BJ (cell line): ENCODE measurements around the gene LRRC51. TPM values are rescaled to one million over a fixed set of nuclear protein-coding genes. Genes with fewer than 3 reads are reported as not detected.
A peak's percentile ranks its signal among the peaks of the same experiment; 100 is the strongest.

Experiments used
- CTCF ChIA-PET: fragments of 350-600 bp; formaldehyde crosslinking; extraction: SDS; loops from one replicate; lab custom pipeline; 2021; ENCODE audit warnings: antibody characterized with exemption, inconsistent platforms; lab: Yijun Ruan, JAX
- POLR2A ChIA-PET: fragments of 300-600 bp; sonication (Branson Sonifier 250); formaldehyde crosslinking; extraction: SDS; loops from one replicate; lab custom pipeline; 2021; ENCODE audit warnings: antibody characterized with exemption; lab: Charles Lee
- DNase-seq: peaks from one replicate; pipeline ENCODE4 v3.0.0-alpha.2; 2011; ENCODE audit warnings: low read depth
- H3K27me3 ChIP-seq: 2 replicates; pipeline ENCODE4 v1.6.0; 2011; ENCODE audit warnings: low read length; ENCODE audit not compliant: control insufficient read depth, insufficient read depth
- H3K36me3 ChIP-seq: 2 replicates; pipeline ENCODE4 v1.5.1; 2011; ENCODE audit warnings: low read length; ENCODE audit not compliant: control insufficient read depth, insufficient read depth
- H3K4me3 ChIP-seq: 2 replicates; pipeline ENCODE4 v1.5.1; 2011; ENCODE audit warnings: low read depth, mild to moderate bottlenecking, control low read depth, low read length
- polyA plus RNA-seq: library from polyadenylated mRNA; depleted of rRNA; stranded (reverse); fragments of >200 nt; gene quantifications from 2 replicates; pipeline ENCODE4 v1.2.3, GENCODE V29; 2011
- TF ChIP-seq, protein P1 (sequence below): IDR thresholded peaks from 2 replicates; pipeline ENCODE4 v1.5.1; 2011; ENCODE audit warnings: low read depth, mild to moderate bottlenecking, control low read depth, inconsistent platforms, low read length, moderate library complexity; ENCODE audit not compliant: insufficient read depth

The LRRC51 gene
- polyA plus RNA-seq, 1 experiment: 9.8 TPM

DNA sequence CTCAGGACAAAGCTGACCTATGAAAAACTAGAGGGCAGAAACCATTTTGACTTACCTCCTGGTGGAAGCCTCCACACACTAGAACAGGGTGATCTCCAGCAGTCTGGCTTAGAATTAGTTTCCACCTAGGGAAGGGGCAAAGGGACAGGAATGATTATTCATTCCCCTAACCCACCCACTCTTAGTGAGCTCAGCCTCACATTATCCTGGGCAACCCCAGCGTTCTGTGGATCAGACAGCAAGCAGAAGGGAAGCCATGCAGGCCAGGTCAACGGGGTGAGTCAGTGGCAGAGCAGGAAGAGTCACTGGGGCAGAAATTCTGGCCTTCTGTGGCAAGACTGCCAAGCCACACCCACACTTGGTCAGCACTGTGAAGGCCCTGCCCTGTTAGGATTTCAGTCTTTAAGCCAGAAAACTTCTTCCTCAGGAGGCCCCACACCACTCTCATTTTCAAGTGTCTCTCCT is 10.8 kb upstream of the LRRC51 start:
- DNase-seq: peak; percentile 67
- CTCF ChIA-PET: interaction anchor here (1.0 to 2.6 kb wide), 2 partner anchors 30 to 44 kb away, joined by 3 to 10 read pairs; no protein-coding TSS in a partner anchor
- Histone ChIP-seq H3K27me3 (no peaks in the 10 kb centered on the region), H3K4me3 (no peak overlapping the region), H3K36me3 (no peaks in the 10 kb centered on the region)
- POLR2A ChIA-PET: interaction anchor here (0.7 to 1.2 kb wide), 2 partner anchors 14 to 1835 kb away, joined by 3 read pairs; no protein-coding TSS in a partner anchor
- TF ChIP-seq, protein P1, sequence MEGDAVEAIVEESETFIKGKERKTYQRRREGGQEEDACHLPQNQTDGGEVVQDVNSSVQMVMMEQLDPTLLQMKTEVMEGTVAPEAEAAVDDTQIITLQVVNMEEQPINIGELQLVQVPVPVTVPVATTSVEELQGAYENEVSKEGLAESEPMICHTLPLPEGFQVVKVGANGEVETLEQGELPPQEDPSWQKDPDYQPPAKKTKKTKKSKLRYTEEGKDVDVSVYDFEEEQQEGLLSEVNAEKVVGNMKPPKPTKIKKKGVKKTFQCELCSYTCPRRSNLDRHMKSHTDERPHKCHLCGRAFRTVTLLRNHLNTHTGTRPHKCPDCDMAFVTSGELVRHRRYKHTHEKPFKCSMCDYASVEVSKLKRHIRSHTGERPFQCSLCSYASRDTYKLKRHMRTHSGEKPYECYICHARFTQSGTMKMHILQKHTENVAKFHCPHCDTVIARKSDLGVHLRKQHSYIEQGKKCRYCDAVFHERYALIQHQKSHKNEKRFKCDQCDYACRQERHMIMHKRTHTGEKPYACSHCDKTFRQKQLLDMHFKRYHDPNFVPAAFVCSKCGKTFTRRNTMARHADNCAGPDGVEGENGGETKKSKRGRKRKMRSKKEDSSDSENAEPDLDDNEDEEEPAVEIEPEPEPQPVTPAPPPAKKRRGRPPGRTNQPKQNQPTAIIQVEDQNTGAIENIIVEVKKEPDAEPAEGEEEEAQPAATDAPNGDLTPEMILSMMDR: no peak

DNA sequence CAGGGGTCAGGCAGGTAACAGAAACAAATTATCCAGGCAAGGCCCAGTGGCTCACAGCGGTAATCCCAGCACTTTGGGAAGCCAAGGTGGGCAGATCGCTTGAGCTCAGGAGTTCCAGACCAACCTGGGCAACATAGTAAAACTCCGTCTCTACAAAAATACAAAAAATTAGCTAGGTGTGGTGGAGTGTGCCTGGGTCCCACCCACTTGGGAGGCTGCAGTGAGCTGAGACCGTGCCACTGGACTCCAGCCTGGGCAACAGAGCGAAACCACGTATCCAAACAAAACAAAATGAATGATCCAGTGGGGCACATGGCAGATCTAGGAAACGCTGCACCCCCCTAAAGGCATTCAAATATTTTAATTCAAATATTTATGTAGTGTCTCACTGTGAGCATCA is 10.2 kb upstream of the LRRC51 start:
- no peak for DNase-seq
- H3K36me3 ChIP-seq: no peaks in the 10 kb centered on the region
- no peak overlapping the region for H3K4me3 ChIP-seq
- TF ChIP-seq, protein P1: no peak
- ChIA-PET POLR2A (no interaction called here), CTCF (interaction anchor here (1.0 to 2.6 kb wide), 3 partner anchors 31 to 74 kb away, joined by 3 to 10 read pairs (median 4); no protein-coding TSS in a partner anchor)
- no peaks in the 10 kb centered on the region for H3K27me3 ChIP-seq

DNA sequence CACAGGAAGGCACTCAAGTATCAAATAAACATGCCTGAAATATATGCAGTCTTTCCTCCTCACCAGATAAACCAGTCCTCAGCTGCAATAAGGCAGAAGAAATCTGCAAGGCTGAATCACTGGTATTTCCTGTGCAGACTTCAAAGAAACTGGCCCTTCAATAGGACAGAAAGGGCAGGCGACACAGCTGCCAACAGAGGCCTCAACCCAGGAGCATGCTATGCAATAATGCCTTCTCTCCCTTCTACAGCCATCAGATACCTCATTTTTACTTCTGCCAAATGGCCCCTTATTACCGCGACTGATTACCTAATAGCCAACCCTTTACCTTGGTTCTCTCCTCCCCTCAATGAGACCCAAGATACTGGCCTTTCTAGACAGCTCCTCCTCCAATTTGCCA is 8.3 kb upstream of the LRRC51 start:
- Histone ChIP-seq H3K36me3 (no peaks in the 10 kb centered on the region), H3K27me3 (no peaks in the 10 kb centered on the region), H3K4me3 (no peak overlapping the region)
- POLR2A ChIA-PET: no interaction called here
- DNase-seq: peak; percentile 26
- CTCF ChIA-PET: interaction anchor here (0.6 to 2.5 kb wide), 6 partner anchors 15 to 772 kb away, joined by 3 to 14 read pairs (median 4); no protein-coding TSS in a partner anchor
- TF ChIP-seq, protein P1: no peak

DNA sequence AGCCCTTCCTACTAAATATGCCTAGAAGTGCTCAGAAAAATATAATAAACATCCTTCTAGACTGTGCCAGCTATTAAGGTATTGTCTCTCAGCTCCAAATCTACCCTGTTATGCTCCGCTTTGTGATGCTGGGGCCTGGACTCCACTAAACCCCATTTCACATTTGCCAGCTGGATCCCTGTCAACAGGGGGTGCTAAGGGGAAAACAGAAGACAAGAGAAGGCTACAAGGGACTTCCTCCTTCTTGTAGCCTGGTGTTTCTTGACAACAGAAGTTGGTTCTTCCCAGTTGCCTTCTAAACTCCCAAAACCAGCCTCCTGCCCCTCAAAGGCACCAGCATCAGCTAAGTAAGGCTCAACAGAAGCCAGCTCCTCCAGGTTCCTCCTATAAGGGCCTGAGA is 5.5 kb upstream of the LRRC51 start:
- Histone ChIP-seq H3K36me3 (no peaks in the 10 kb centered on the region), H3K27me3 (no peaks in the 10 kb centered on the region), H3K4me3 (no peak overlapping the region)
- DNase-seq: no peak
- ChIA-PET CTCF (interaction anchor here (1.0 to 1.9 kb wide), 4 partner anchors 14 to 50 kb away, joined by 3 to 6 read pairs (median 4); no protein-coding TSS in a partner anchor), POLR2A (no interaction called here)
- TF ChIP-seq, protein P1: peak; percentile 25; the same call in 1 of the 2 replicates

DNA sequence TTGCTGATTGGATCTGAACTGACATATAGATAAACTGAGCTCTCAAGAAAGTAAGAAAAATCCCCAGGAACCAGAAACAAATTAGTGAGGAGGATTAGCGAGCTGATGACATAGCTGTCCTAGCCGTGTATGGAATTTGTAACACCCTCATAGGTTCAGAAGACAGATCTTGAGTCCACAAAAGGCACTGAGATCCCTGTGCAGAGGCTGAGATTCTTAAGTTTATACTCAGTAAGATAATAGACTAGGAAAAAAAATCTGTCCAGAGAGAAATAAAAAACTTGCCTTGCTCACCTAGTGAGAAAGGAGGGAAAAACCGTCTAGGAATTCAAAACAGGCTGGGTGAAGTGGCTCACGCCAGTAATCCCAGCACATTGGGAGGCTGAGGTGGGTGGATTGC is 4.9 kb upstream of the LRRC51 start:
- DNase-seq: no peak
- H3K4me3 ChIP-seq: no peak overlapping the region
- POLR2A ChIA-PET: interaction anchor here (0.6 kb wide), 1 partner anchor 18 kb away, joined by 4 read pairs; no protein-coding TSS in a partner anchor
- TF ChIP-seq, protein P1: no peak
- no peaks in the 10 kb centered on the region for H3K27me3 ChIP-seq
- H3K36me3 ChIP-seq: no peaks in the 10 kb centered on the region
- CTCF ChIA-PET: interaction anchor here (1.0 to 1.9 kb wide), 3 partner anchors 15 to 355 kb away, joined by 3 to 6 read pairs (median 3); no protein-coding TSS in a partner anchor
